ENCODE results near the gene SEC16A.
"Not testable (repeated sequence)": the region's sequence is repeated elsewhere in the genome, so short reads cannot be mapped to it uniquely, and the experiment has no call there.

Gene SEC16A

DNA sequence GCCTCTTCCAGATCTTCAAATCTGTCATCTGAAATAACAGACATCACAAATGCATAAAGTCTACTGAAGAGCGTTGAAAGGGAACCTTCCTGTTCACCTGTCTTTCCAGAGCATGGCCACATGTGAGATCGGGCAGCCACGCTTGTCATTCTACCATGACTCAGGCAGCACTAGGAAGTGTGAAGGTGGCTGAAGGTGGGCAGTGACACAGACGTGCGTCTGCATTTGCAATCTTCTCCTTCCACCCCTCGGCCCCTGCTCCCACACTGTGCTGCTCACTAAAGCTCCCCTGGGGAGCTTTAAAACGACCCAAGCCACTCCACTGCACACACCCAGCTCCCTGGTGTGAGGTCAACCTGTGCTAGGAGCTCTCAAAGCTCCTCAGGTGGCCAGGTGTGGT is 74.9 kb downstream of the SEC16A start:
- H3K27me3 ChIP-seq (ENCODE audit: insufficient read depth, poor library complexity, severe bottlenecking) = no peaks in the 10 kb centered on the region
- peaks cover 65% of the 10 kb centered on the region for H3K36me3 ChIP-seq (ENCODE audit: low read depth)
- no peak overlapping the region for H3K4me3 ChIP-seq (ENCODE audit: severe bottlenecking)
- DNase-seq (ENCODE audit: low spot score) (no peak), ATAC-seq (ENCODE audit: low read depth) (no peak)
- H3K4me1 ChIP-seq (ENCODE audit: insufficient read depth, poor library complexity, severe bottlenecking) = peaks cover 8% of the 10 kb centered on the region
- no peak overlapping the region for H3K27ac ChIP-seq (ENCODE audit: poor library complexity, severe bottlenecking)
- H3K9me3 ChIP-seq (ENCODE audit: severe bottlenecking) = no peaks in the 10 kb centered on the region
- TF ChIP-seq, protein P1, sequence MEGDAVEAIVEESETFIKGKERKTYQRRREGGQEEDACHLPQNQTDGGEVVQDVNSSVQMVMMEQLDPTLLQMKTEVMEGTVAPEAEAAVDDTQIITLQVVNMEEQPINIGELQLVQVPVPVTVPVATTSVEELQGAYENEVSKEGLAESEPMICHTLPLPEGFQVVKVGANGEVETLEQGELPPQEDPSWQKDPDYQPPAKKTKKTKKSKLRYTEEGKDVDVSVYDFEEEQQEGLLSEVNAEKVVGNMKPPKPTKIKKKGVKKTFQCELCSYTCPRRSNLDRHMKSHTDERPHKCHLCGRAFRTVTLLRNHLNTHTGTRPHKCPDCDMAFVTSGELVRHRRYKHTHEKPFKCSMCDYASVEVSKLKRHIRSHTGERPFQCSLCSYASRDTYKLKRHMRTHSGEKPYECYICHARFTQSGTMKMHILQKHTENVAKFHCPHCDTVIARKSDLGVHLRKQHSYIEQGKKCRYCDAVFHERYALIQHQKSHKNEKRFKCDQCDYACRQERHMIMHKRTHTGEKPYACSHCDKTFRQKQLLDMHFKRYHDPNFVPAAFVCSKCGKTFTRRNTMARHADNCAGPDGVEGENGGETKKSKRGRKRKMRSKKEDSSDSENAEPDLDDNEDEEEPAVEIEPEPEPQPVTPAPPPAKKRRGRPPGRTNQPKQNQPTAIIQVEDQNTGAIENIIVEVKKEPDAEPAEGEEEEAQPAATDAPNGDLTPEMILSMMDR (IDR thresholded peaks at IDR 0.05; ENCODE audit: poor library complexity, severe bottlenecking) = no peak

DNA sequence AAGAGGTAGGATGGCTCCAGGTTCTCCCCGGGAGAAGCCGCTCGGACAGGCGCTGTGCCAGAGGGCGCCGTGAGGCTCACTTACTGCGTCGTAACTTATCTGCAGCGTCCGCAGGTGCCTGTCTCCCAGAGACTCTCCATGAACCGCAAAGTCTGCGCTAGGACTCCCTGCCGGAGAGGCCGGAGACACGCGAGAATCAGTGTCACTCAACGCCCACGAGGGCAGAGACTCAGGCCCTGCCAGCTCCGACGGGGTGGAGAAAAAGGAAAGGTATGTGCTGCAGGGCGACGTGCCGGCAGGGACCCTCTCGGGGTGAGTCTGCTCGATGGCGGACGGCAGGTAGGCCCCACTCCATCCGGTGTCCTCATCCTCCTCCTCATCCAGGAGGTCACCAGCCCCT is 75.8 kb downstream of the SEC16A start:
- not testable (repeated sequence) for H3K4me1 ChIP-seq (ENCODE audit: insufficient read depth, poor library complexity, severe bottlenecking); ATAC-seq (ENCODE audit: low read depth); H3K4me3 ChIP-seq (ENCODE audit: severe bottlenecking); H3K9me3 ChIP-seq (ENCODE audit: severe bottlenecking); H3K27ac ChIP-seq (ENCODE audit: poor library complexity, severe bottlenecking); H3K27me3 ChIP-seq (ENCODE audit: insufficient read depth, poor library complexity, severe bottlenecking)
- H3K36me3 ChIP-seq (ENCODE audit: low read depth) = peaks cover 56% of the 10 kb centered on the region
- DNase-seq (ENCODE audit: low spot score) = peak; percentile 49

DNA sequence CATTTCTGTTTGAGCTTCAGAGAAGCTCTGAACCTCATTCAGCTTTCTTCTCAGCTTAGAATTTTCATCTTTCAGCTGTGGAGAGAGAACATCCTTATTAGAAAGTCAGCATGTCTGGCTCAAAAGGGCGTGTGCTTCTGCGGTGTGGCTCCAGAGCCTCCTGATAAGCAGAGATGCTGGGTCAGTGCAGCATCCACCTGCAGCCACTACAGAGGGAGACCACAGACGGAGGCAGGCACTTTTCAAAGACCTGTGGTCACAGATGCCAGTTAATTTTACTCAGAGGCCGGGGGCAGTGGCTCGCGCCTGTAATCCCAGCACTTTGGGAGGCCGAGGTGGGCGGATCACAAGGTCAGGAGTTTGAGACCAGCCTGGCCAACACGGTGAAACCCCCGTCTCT is 76.9 kb downstream of the SEC16A start:
- not testable (repeated sequence) for H3K9me3 ChIP-seq (ENCODE audit: severe bottlenecking); H3K4me1 ChIP-seq (ENCODE audit: insufficient read depth, poor library complexity, severe bottlenecking); H3K27me3 ChIP-seq (ENCODE audit: insufficient read depth, poor library complexity, severe bottlenecking); H3K4me3 ChIP-seq (ENCODE audit: severe bottlenecking); DNase-seq (ENCODE audit: low spot score); ATAC-seq (ENCODE audit: low read depth); H3K27ac ChIP-seq (ENCODE audit: poor library complexity, severe bottlenecking)
- H3K36me3 ChIP-seq (ENCODE audit: low read depth) = peaks cover 55% of the 10 kb centered on the region

DNA sequence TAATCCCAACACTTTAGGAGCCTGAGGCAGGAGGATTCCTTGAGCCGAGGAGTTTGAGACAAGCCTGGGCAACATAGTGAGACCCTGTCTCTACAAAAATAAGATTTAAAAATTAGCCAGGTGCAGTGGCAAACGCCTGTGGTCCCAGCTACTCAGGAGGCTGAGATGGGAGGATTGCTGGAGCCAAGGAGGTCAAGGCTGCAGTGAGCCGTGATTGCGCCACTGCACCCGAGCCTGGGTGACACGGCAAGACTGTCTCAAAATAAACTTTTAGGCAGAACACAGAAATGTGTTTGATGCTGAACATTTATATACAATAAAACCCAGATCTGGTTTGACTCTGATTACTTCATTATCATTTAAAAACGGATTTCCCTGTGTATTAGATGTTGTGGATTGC is 77.4 kb downstream of the SEC16A start:
- H3K27me3 ChIP-seq (ENCODE audit: insufficient read depth, poor library complexity, severe bottlenecking) = no peaks in the 10 kb centered on the region
- DNase-seq (ENCODE audit: low spot score) = no peak
- no peak for ATAC-seq (ENCODE audit: low read depth)
- no peaks in the 10 kb centered on the region for H3K4me1 ChIP-seq (ENCODE audit: insufficient read depth, poor library complexity, severe bottlenecking)
- H3K27ac ChIP-seq (ENCODE audit: poor library complexity, severe bottlenecking) = no peak overlapping the region
- TF ChIP-seq, protein P1 (IDR thresholded peaks at IDR 0.05; ENCODE audit: poor library complexity, severe bottlenecking) = no peak
- peaks cover 55% of the 10 kb centered on the region for H3K36me3 ChIP-seq (ENCODE audit: low read depth)
- no peak overlapping the region for H3K4me3 ChIP-seq (ENCODE audit: severe bottlenecking)
- H3K9me3 ChIP-seq (ENCODE audit: severe bottlenecking) = no peaks in the 10 kb centered on the region

DNA sequence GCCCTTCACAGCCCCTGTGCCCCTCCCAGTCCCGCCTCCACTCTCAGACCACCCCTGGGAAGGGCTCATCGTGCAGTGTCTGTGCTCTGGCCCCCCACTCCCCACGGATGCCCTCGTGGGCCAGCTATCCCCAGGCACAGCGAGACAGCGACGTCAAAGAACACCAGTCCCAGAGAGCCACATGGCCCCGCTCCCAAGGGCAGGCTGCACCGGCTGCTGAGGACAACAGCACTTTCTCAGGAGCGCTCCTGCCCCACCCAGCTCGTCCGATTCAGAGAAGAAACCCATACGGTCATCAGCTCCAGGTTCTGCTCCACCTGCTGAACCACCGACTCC is 78.1 kb downstream of the SEC16A start:
- TF ChIP-seq, protein P1 (IDR thresholded peaks at IDR 0.05; ENCODE audit: poor library complexity, severe bottlenecking) = no peak
- Histone ChIP-seq H3K4me3 (ENCODE audit: severe bottlenecking) (no peak overlapping the region), H3K4me1 (ENCODE audit: insufficient read depth, poor library complexity, severe bottlenecking) (no peaks in the 10 kb centered on the region), H3K27me3 (ENCODE audit: insufficient read depth, poor library complexity, severe bottlenecking) (no peaks in the 10 kb centered on the region), H3K9me3 (ENCODE audit: severe bottlenecking) (no peaks in the 10 kb centered on the region), H3K27ac (ENCODE audit: poor library complexity, severe bottlenecking) (no peak overlapping the region), H3K36me3 (ENCODE audit: low read depth) (peaks cover 55% of the 10 kb centered on the region)
- ATAC-seq (ENCODE audit: low read depth) = no peak
- DNase-seq (ENCODE audit: low spot score) = peak; percentile 47

DNA sequence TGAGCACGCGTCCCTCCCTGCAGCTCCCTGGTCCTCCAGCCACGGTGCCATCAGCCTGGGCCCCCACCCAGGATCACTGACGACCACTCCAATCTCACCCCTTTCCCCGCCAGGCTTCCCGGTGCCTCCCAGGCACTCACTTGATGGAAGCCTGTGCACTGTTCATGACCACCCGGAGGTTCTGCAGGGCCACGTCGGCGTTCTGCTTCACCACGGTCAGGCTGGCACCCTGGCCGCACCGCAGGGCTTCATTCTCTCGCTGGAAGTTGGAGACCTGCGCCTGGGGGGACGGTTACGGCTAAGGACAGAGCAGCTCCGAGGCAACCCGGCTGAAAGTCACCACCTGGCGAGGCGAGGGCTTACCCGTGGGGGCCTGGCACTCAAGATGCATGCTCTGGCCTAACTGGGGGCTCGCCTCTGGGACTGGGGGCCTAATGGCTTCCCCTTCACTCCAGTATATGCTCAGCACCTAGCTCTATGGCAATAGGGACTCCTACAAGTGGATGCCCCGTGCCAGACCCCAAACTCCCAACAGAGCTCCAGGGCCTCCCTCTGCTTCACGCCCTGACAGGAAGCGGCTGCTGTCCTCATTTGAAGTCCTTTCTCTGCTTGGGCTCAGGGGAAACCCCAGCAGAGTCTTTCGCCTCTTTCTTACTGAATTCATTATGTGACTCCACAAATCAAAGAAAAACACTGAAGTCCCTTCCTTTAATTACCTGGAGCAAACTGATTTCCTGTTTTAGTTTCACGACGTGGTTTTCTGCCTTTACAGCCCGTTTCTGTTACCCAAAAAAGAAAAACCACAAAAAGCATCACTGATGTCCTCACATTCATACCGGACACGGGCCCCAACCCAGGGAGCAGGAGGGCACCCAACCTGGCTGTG is 78.7 kb downstream of the SEC16A start:
- peak; percentile 48 for DNase-seq (ENCODE audit: low spot score)
- Histone ChIP-seq H3K36me3 (ENCODE audit: low read depth) (peaks cover 55% of the 10 kb centered on the region), H3K27ac (ENCODE audit: poor library complexity, severe bottlenecking) (no peak overlapping the region), H3K9me3 (ENCODE audit: severe bottlenecking) (no peaks in the 10 kb centered on the region), H3K27me3 (ENCODE audit: insufficient read depth, poor library complexity, severe bottlenecking) (no peaks in the 10 kb centered on the region), H3K4me1 (ENCODE audit: insufficient read depth, poor library complexity, severe bottlenecking) (no peaks in the 10 kb centered on the region), H3K4me3 (ENCODE audit: severe bottlenecking) (no peak overlapping the region)
- no peak for ATAC-seq (ENCODE audit: low read depth)
- TF ChIP-seq, protein P1 (IDR thresholded peaks at IDR 0.05; ENCODE audit: poor library complexity, severe bottlenecking) = no peak

Data from RWPE2 (cell line).